Neural cell (in vitro differentiated cells): ENCODE measurements around the gene SUFU. TPM values are rescaled to one million over a fixed set of nuclear protein-coding genes. Genes with fewer than 3 reads are reported as not detected.

ENCODE experiments used
- H2AFZ ChIP-seq: fragments of 200-600, 300-800 bp; sonication (generic), shearing (Covaris generic); 2 replicates; pipeline ENCODE4 v1.6.0; 2014; ENCODE audit warnings: low read depth, mild to moderate bottlenecking, antibody characterized with exemption, low read length, moderate library complexity
- H3F3A ChIP-seq: fragments of 200-600 bp; shearing (Covaris generic); 2 replicates; pipeline ENCODE4 v1.6.1; 2016; ENCODE audit warnings: mild to moderate bottlenecking, moderate library complexity, mixed read lengths, antibody characterized with exemption, low read length; ENCODE audit not compliant: insufficient read depth, poor library complexity, severe bottlenecking
- H3K27ac ChIP-seq: fragments of 200-600, 300-800 bp; sonication (generic), shearing (Covaris generic); 2 replicates; pipeline ENCODE4 v1.5.1; 2014; ENCODE audit warnings: mild to moderate bottlenecking, low read length, moderate library complexity
- H3K27me3 ChIP-seq: fragments of 300-800, 200-600 bp; sonication (generic), shearing (Covaris generic); 2 replicates; pipeline ENCODE4 v1.6.0; 2014; ENCODE audit warnings: mild to moderate bottlenecking, low read depth, low read length, moderate library complexity; ENCODE audit not compliant: insufficient read depth
- H3K36me3 ChIP-seq: fragments of 300-800, 200-600 bp; sonication (generic), shearing (Covaris generic); 2 replicates; pipeline ENCODE4 v1.5.1; 2014; ENCODE audit warnings: mild to moderate bottlenecking, antibody characterized with exemption, low read length, moderate library complexity; ENCODE audit not compliant: insufficient read depth
- H3K4me2 ChIP-seq: fragments of 300-800, 200-600 bp; sonication (generic), shearing (Covaris generic); 2 replicates; pipeline ENCODE4 v1.6.0; 2014; ENCODE audit warnings: mild to moderate bottlenecking, low read length
- H3K4me3 ChIP-seq: fragments of 300-800, 200-600 bp; sonication (generic), shearing (Covaris generic); 2 replicates; pipeline ENCODE4 v1.5.1; 2014; ENCODE audit warnings: mild to moderate bottlenecking, low read length, moderate library complexity
- H3K79me2 ChIP-seq: fragments of 200-600 bp; shearing (Covaris generic); replicated peaks from 2 replicates; pipeline ENCODE4 v1.6.0; 2014; ENCODE audit warnings: mild to moderate bottlenecking, low read length, moderate library complexity; ENCODE audit not compliant: insufficient read depth
- H3K9ac ChIP-seq: fragments of 300-800, 200-600 bp; sonication (generic), shearing (Covaris generic); 2 replicates; pipeline ENCODE4 v1.6.1; 2016; ENCODE audit warnings: mild to moderate bottlenecking, low read length, mixed read lengths
- H3K9me2 ChIP-seq: fragments of 200-600 bp; shearing (Covaris generic); 2 replicates; pipeline ENCODE4 v1.6.1; 2016; ENCODE audit warnings: mild to moderate bottlenecking, low read length, mixed read lengths; ENCODE audit not compliant: insufficient read depth
- H3K9me3 ChIP-seq: fragments of 200-600, 300-800 bp; sonication (generic), shearing (Covaris generic); 2 replicates; pipeline ENCODE4 v1.6.1; 2016; ENCODE audit warnings: mild to moderate bottlenecking, mixed run types, low read length, moderate library complexity, mixed read lengths
- H4K20me1 ChIP-seq: fragments of 200-600 bp; shearing (Covaris generic); 2 replicates; pipeline ENCODE4 v1.6.1; 2016; ENCODE audit warnings: mild to moderate bottlenecking, mixed run types; ENCODE audit not compliant: insufficient read depth
- CTCF ChIP-seq: fragments of 450-650 bp; IDR thresholded peaks from 2 replicates; pipeline ENCODE4 v1.5.1; 2014; ENCODE audit warnings: antibody characterized with exemption, mild to moderate bottlenecking, moderate library complexity; ENCODE audit not compliant: poor library complexity, severe bottlenecking
- EP300 ChIP-seq: fragments of 450-650 bp; conservative IDR thresholded peaks from 2 replicates; pipeline ENCODE4 v1.6.1; 2014; ENCODE audit warnings: antibody characterized with exemption, mild to moderate bottlenecking, moderate library complexity; ENCODE audit not compliant: poor library complexity, severe bottlenecking
- EZH2 ChIP-seq: fragments of 200-600, 300-800 bp; shearing (Covaris generic), sonication (generic); IDR thresholded peaks from 2 replicates; pipeline ENCODE4 v1.6.1; 2014; ENCODE audit warnings: antibody characterized with exemption, low read length, borderline replicate concordance, mild to moderate bottlenecking; ENCODE audit not compliant: insufficient read depth, poor library complexity, severe bottlenecking
- MXI1 ChIP-seq: fragments of 450-650 bp; conservative IDR thresholded peaks from 2 replicates; pipeline ENCODE4 v1.6.1; 2014; ENCODE audit warnings: antibody characterized with exemption, mild to moderate bottlenecking; ENCODE audit not compliant: poor library complexity, severe bottlenecking
- POLR2AphosphoS5 ChIP-seq: IDR thresholded peaks from 2 replicates; pipeline ENCODE4 v1.6.1; 2012
- RAD21 ChIP-seq: fragments of 450-650 bp; conservative IDR thresholded peaks from 2 replicates; pipeline ENCODE4 v1.6.1; 2014; ENCODE audit warnings: antibody characterized with exemption, mild to moderate bottlenecking, moderate library complexity
- REST ChIP-seq: IDR thresholded peaks from 2 replicates; pipeline ENCODE4 v1.6.1; 2012; ENCODE audit warnings: borderline replicate concordance
- SMC3 ChIP-seq: fragments of 450-650 bp; conservative IDR thresholded peaks from 2 replicates; pipeline ENCODE4 v1.6.1; 2014; ENCODE audit warnings: antibody characterized with exemption, mild to moderate bottlenecking, moderate library complexity; ENCODE audit not compliant: poor library complexity
- TAF1 ChIP-seq: IDR thresholded peaks from 2 replicates; pipeline ENCODE4 v1.6.1; 2012; ENCODE audit warnings: low read depth
- polyA plus RNA-seq: library from polyadenylated mRNA; depleted of rRNA; stranded (reverse); fragments of >200 nt; gene quantifications from 2 replicates; pipeline ENCODE4 v1.2.3, GENCODE V29; 2014

The SUFU gene
- polyA plus RNA-seq, 1 donor from 2014 or later = 4.8 TPM

GRCh38 chr10:102621443-102622325 lies 117.9 kb downstream of the SUFU start:
- Histone ChIP-seq H3K36me3 (no peaks in the 10 kb centered on the region), H3K9me3 (no peaks in the 10 kb centered on the region), H3K27ac (no peak overlapping the region), H3K27me3 (no peaks in the 10 kb centered on the region), H3F3A (no peaks in the 10 kb centered on the region), H4K20me1 (no peaks in the 10 kb centered on the region), H3K79me2 (no peaks in the 10 kb centered on the region), H3K9me2 (no peaks in the 10 kb centered on the region), H3K4me2 (no peak overlapping the region), H3K9ac (no peak overlapping the region), H3K4me3 (no peak overlapping the region), H2AFZ (no peak overlapping the region)
- TF ChIP-seq CTCF (no peak), SMC3 (no peak), RAD21 (no peak), EZH2 (no peak), EP300 (no peak)

GRCh38 chr10:102624094-102624493 lies 120.3 kb downstream of the SUFU start:
- H3K4me2 ChIP-seq = no peak overlapping the region
- no peaks in the 10 kb centered on the region for H3K27me3 ChIP-seq
- no peak overlapping the region for H3K27ac ChIP-seq
- no peaks in the 10 kb centered on the region for H3K9me3 ChIP-seq
- H4K20me1 ChIP-seq = no peaks in the 10 kb centered on the region
- no peaks in the 10 kb centered on the region for H3K36me3 ChIP-seq
- no peak overlapping the region for H2AFZ ChIP-seq
- no peaks in the 10 kb centered on the region for H3K79me2 ChIP-seq
- TF ChIP-seq EP300 (no peak), EZH2 (no peak), POLR2AphosphoS5 (no peak), RAD21 (no peak), MXI1 (no peak)
- H3K9me2 ChIP-seq = no peaks in the 10 kb centered on the region
- H3K4me3 ChIP-seq = no peak overlapping the region
- no peak overlapping the region for H3K9ac ChIP-seq
- H3F3A ChIP-seq = no peaks in the 10 kb centered on the region

GRCh38 chr10:102624751-102625645 lies 121.2 kb downstream of the SUFU start:
- H3K79me2 ChIP-seq = no peaks in the 10 kb centered on the region
- H3K27me3 ChIP-seq = no peaks in the 10 kb centered on the region
- TF ChIP-seq RAD21 = no peak
- TF ChIP-seq TAF1 = no peak
- no peak for TF ChIP-seq REST
- no peak for TF ChIP-seq SMC3
- TF ChIP-seq EP300 = no peak
- no peak for TF ChIP-seq MXI1
- no peak for TF ChIP-seq POLR2AphosphoS5
- TF ChIP-seq CTCF = no peak
- no peak for TF ChIP-seq EZH2
- H3F3A ChIP-seq = no peaks in the 10 kb centered on the region
- no peak overlapping the region for H3K9ac ChIP-seq
- no peaks in the 10 kb centered on the region for H4K20me1 ChIP-seq
- no peak overlapping the region for H2AFZ ChIP-seq
- no peaks in the 10 kb centered on the region for H3K36me3 ChIP-seq
- H3K27ac ChIP-seq = no peak overlapping the region
- H3K9me2 ChIP-seq = no peaks in the 10 kb centered on the region
- H3K4me2 ChIP-seq = no peak overlapping the region
- no peaks in the 10 kb centered on the region for H3K9me3 ChIP-seq
- no peak overlapping the region for H3K4me3 ChIP-seq
